ENCODE data around the gene GATAD1. TPM values are rescaled to one million over a fixed set of nuclear protein-coding genes. Genes with fewer than 3 reads are reported as not detected.

Gene GATAD1
- total RNA-seq, 2 donors from 2014 or later = 47.8 to 69.8 TPM

GRCh38 chr7:92460109-92460508 is 12.8 kb downstream of the GATAD1 start:
- Histone ChIP-seq H3K4me1 (ENCODE audit: control insufficient read depth, insufficient read depth, low read length) (no peaks in the 10 kb centered on the region), H3K9me3 (ENCODE audit: control insufficient read depth, low read length) (no peaks in the 10 kb centered on the region), H3K36me3 (ENCODE audit: control insufficient read depth, insufficient read depth, low read length) (peaks cover 28% of the 10 kb centered on the region), H3K27me3 (ENCODE audit: control insufficient read depth, insufficient read depth, low read length, poor library complexity, severe bottlenecking) (no peaks in the 10 kb centered on the region), H3K9ac (ENCODE audit: extremely low read depth, low read length, poor library complexity, severe bottlenecking) (no peak overlapping the region), H3K4me3 (ENCODE audit: low read length) (no peak overlapping the region), H3K27ac (ENCODE audit: low read depth, low read length) (no peak overlapping the region)
- H3K36me3 Mint-ChIP-seq (ENCODE audit: low read depth) = peaks cover 17% of the 10 kb centered on the region
- no peak for TF ChIP-seq CTCF (conservative IDR thresholded peaks at IDR 0.05)
- WGBS, 2 experiments (ENCODE audit: insufficient coverage in 1 of 2, insufficient read length in 1 of 2) = 88 to 100% methylated on average over 2 of the region's 2 CpGs
- peaks cover 3% of the 10 kb centered on the region for H3K4me1 Mint-ChIP-seq
- H3K9me3 Mint-ChIP-seq = no peaks in the 10 kb centered on the region
- H3K27me3 Mint-ChIP-seq (ENCODE audit: insufficient read depth) = no peaks in the 10 kb centered on the region
- no peak overlapping the region for H3K27ac Mint-ChIP-seq
- no peak for DNase-seq
- H3K4me3 Mint-ChIP-seq = no peak overlapping the region

- WGBS, 2 experiments (ENCODE audit: insufficient coverage in 1 of 2, insufficient read length in 1 of 2) = 88 to 97% methylated on average over 3 to 4 of the region's 4 CpGs
- H3K27me3 Mint-ChIP-seq (ENCODE audit: insufficient read depth) = no peaks in the 10 kb centered on the region
- Histone ChIP-seq H3K9ac (ENCODE audit: extremely low read depth, low read length, poor library complexity, severe bottlenecking) (no peak overlapping the region), H3K27me3 (ENCODE audit: control insufficient read depth, insufficient read depth, low read length, poor library complexity, severe bottlenecking) (no peaks in the 10 kb centered on the region), H3K9me3 (ENCODE audit: control insufficient read depth, low read length) (no peaks in the 10 kb centered on the region), H3K27ac (ENCODE audit: low read depth, low read length) (no peak overlapping the region), H3K36me3 (ENCODE audit: control insufficient read depth, insufficient read depth, low read length) (peaks cover 24% of the 10 kb centered on the region), H3K4me3 (ENCODE audit: low read length) (no peak overlapping the region), H3K4me1 (ENCODE audit: control insufficient read depth, insufficient read depth, low read length) (no peaks in the 10 kb centered on the region)
- DNase-seq = no peak
- peaks cover 16% of the 10 kb centered on the region for H3K36me3 Mint-ChIP-seq (ENCODE audit: low read depth)
- no peak overlapping the region for H3K4me3 Mint-ChIP-seq
- no peak overlapping the region for H3K27ac Mint-ChIP-seq
- H3K4me1 Mint-ChIP-seq = peaks cover 3% of the 10 kb centered on the region
- TF ChIP-seq CTCF (conservative IDR thresholded peaks at IDR 0.05) = no peak
- H3K9me3 Mint-ChIP-seq = no peaks in the 10 kb centered on the region
These were observed 13.2 kb downstream of the GATAD1 start for GRCh38 chr7:92460510-92460909.

GRCh38 chr7:92461027-92462003 is 14.0 kb downstream of the GATAD1 start:
- Mint-ChIP-seq H3K27ac (no peak overlapping the region), H3K4me3 (no peak overlapping the region), H3K36me3 (ENCODE audit: low read depth) (peaks cover 9% of the 10 kb centered on the region), H3K4me1 (peaks cover 3% of the 10 kb centered on the region), H3K9me3 (no peaks in the 10 kb centered on the region), H3K27me3 (ENCODE audit: insufficient read depth) (no peaks in the 10 kb centered on the region)
- Histone ChIP-seq H3K27ac (ENCODE audit: low read depth, low read length) (peak overlapping the region; percentile 64), H3K9me3 (ENCODE audit: control insufficient read depth, low read length) (no peaks in the 10 kb centered on the region), H3K4me3 (ENCODE audit: low read length) (no peak overlapping the region), H3K36me3 (ENCODE audit: control insufficient read depth, insufficient read depth, low read length) (peaks cover 16% of the 10 kb centered on the region), H3K4me1 (ENCODE audit: control insufficient read depth, insufficient read depth, low read length) (no peaks in the 10 kb centered on the region), H3K27me3 (ENCODE audit: control insufficient read depth, insufficient read depth, low read length, poor library complexity, severe bottlenecking) (no peaks in the 10 kb centered on the region), H3K9ac (ENCODE audit: extremely low read depth, low read length, poor library complexity, severe bottlenecking) (no peak overlapping the region)
- 84 to 100% methylated on average over 2 to 8 of the region's 8 CpGs for WGBS, 2 experiments (ENCODE audit: insufficient coverage in 1 of 2, insufficient read length in 1 of 2)
- TF ChIP-seq CTCF (conservative IDR thresholded peaks at IDR 0.05) = peak; percentile 94
- peak; percentile 71 for DNase-seq
